Measurements from ENCODE around the gene NOXRED1. TPM values are rescaled to one million over a fixed set of nuclear protein-coding genes. Genes with fewer than 3 reads are reported as not detected.

The NOXRED1 gene, protein sequence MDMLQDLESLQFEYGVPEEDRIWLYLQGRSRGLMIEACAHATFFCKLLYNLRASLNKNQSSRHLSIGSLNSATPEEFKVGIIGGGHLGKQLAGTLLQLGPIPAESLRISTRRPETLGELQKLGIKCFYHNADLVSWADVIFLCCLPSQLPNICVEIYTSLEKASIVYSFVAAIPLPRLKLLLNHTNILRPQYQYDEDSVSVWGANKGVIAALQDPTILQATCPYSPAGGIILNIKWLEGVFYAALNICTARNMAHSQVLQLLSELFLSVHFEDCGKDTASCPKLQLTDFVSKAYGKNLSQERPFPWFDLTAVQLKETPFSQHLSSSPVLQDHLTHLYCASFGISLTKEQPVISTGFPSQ
- polyA plus RNA-seq (2013): 0.84 TPM

DNA sequence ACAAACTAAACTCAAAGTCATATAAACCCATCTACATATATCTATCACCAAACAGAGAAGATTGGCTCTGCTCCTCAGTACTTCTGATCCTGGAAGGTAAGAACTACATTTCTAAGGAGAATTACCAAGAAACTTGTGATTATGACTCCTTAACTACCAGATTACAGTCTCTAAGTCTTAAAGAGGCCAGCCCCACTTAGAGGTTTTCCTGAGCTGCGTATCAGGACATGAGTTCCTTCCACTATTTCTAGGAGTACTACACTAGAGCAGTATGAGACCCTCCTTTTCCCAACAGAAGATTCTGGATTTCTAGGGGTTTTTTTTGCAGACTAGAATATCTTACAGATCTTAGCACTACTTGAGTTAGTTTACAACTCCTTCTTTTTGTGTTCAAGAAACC is at the start of gene NOXRED1:
TSS of gene NOXRED1 (minus strand) at position 101 of the 400 bp plus-strand sequence. CDS start 634 bp downstream, outside the sequence.
- H3K4me3 ChIP-seq (ENCODE audit: control insufficient read depth in 1 of 7, extremely low read depth in 1 of 7, insufficient read depth in 4 of 7, low read depth in 2 of 7, low read length in 6 of 7): no peak within 1 kb of the TSS
- H3K27ac ChIP-seq (ENCODE audit: insufficient read depth in 1 of 2, low read depth in 1 of 2, low read length in 2 of 2, poor library complexity in 1 of 2, severe bottlenecking in 2 of 2): no peak within 1 kb of the TSS
- WGBS (ENCODE audit: insufficient coverage): 100% methylated on average over 1 of the region's 1 CpG
- H3K9me3 ChIP-seq (ENCODE audit: control extremely low read depth in 1 of 5, control insufficient read depth in 4 of 5, insufficient read depth in 2 of 5, low read depth in 1 of 5, low read length in 4 of 5): peaks cover 3 to 33% (median 13%) of the 10 kb centered on the region in 5 experiments
- CTCF ChIA-PET: no interaction called here
- peaks cover 0 to 2% (median 0%) of the 10 kb centered on the region in 4 experiments for H3K4me1 ChIP-seq (ENCODE audit: control extremely low read depth in 1 of 4, control insufficient read depth in 4 of 4, insufficient read depth in 4 of 4, low read length in 3 of 4)
- H3K36me3 ChIP-seq (ENCODE audit: control insufficient read depth in 4 of 4, insufficient read depth in 4 of 4, low read length in 3 of 4): peaks cover 36 to 79% (median 55%) of the 10 kb centered on the region in 4 experiments
- H3K27me3 ChIP-seq (replicated peaks in 2 of 5; ENCODE audit: control insufficient read depth in 4 of 5, insufficient read depth in 5 of 5, low read length in 4 of 5): no peaks in the 10 kb centered on the region
- no peak for DNase-seq
- POLR2A ChIA-PET: no interaction called here

DNA sequence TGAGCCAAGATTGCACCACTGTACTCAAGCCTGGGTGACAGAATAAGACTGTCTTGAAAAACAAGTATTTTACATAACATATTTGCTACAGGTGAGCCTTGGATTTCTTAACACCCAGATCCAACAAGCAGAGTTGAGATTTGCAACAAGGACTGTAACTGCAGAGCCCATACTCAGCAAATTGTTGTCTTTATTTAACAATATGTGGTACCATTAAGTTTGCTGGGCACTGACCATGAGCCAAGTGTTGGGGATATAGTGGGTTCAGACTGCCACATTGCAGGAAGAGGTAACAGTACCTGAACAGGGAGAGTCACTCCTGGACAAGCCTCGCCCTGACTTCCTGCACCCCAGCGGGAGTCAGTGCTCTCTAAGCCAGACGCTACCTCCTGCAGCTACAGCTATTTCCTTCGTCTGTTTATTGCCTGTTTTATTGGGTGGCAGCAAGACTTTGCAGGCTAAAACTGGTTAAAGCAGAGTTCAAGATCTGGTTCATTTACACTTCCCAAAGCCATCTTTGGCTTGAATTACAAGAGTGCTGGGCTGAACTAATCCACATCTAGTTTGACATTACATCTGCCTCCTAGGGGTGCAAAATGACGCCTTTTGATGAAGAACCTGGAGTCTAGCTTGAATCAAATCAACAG is 47.0 kb upstream of the NOXRED1 start:
- Histone ChIP-seq H3K27me3 (replicated peaks in 2 of 5; ENCODE audit: control insufficient read depth in 4 of 5, insufficient read depth in 5 of 5, low read length in 4 of 5) (no peaks in the 10 kb centered on the region), H3K27ac (ENCODE audit: insufficient read depth in 1 of 2, low read depth in 1 of 2, low read length in 2 of 2, poor library complexity in 1 of 2, severe bottlenecking in 2 of 2) (no peak overlapping the region), H3K36me3 (ENCODE audit: control insufficient read depth in 4 of 4, insufficient read depth in 4 of 4, low read length in 3 of 4) (peaks cover 8 to 42% (median 31%) of the 10 kb centered on the region in 4 experiments), H3K4me3 (ENCODE audit: control insufficient read depth in 1 of 7, extremely low read depth in 1 of 7, insufficient read depth in 4 of 7, low read depth in 2 of 7, low read length in 6 of 7) (no peak overlapping the region), H3K4me1 (ENCODE audit: control extremely low read depth in 1 of 4, control insufficient read depth in 4 of 4, insufficient read depth in 4 of 4, low read length in 3 of 4) (no peaks in the 10 kb centered on the region), H3K9me3 (ENCODE audit: control extremely low read depth in 1 of 5, control insufficient read depth in 4 of 5, insufficient read depth in 2 of 5, low read depth in 1 of 5, low read length in 4 of 5) (no peaks in the 10 kb centered on the region)
- DNase-seq: no peak
- ChIA-PET CTCF (interaction anchor here (1.3 to 1.6 kb wide), 2 partner anchors 8 to 10 kb away, joined by 3 read pairs; no protein-coding TSS in a partner anchor), POLR2A (no interaction called here)
- WGBS (ENCODE audit: insufficient coverage): 97% methylated on average over 4 of the region's 5 CpGs

DNA sequence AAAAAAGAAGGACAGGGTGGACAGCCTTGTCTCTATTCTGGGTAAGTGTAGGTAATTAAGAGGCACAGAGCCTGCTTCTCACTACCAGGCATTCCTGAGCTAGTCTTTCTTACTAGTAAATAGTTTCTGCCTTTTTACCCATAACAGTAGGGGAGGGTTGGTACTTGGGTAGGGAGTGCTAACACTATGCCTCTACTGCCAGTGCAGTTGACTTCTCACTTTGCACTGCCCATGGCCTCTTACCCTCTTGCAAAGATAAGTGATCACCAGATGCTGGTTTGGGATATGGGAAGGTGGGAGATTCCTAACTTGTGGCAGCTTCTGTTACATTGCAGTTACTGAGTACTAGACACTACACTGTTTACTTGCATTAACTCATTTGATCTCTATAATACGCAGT is 46.2 kb upstream of the NOXRED1 start:
- POLR2A ChIA-PET: no interaction called here
- DNase-seq: no peak
- H3K4me1 ChIP-seq (ENCODE audit: control extremely low read depth in 1 of 4, control insufficient read depth in 4 of 4, insufficient read depth in 4 of 4, low read length in 3 of 4): no peaks in the 10 kb centered on the region
- no CpG with 5 or more reads among the region's 1 CpG for WGBS (ENCODE audit: insufficient coverage)
- CTCF ChIA-PET: interaction anchor here (1.3 to 1.6 kb wide), 2 partner anchors 9 to 10 kb away, joined by 3 read pairs; no protein-coding TSS in a partner anchor
- no peaks in the 10 kb centered on the region for H3K9me3 ChIP-seq (ENCODE audit: control extremely low read depth in 1 of 5, control insufficient read depth in 4 of 5, insufficient read depth in 2 of 5, low read depth in 1 of 5, low read length in 4 of 5)
- H3K27me3 ChIP-seq (replicated peaks in 2 of 5; ENCODE audit: control insufficient read depth in 4 of 5, insufficient read depth in 5 of 5, low read length in 4 of 5): no peaks in the 10 kb centered on the region
- H3K27ac ChIP-seq (ENCODE audit: insufficient read depth in 1 of 2, low read depth in 1 of 2, low read length in 2 of 2, poor library complexity in 1 of 2, severe bottlenecking in 2 of 2): no peak overlapping the region
- H3K36me3 ChIP-seq (ENCODE audit: control insufficient read depth in 4 of 4, insufficient read depth in 4 of 4, low read length in 3 of 4): peaks cover 11 to 50% (median 39%) of the 10 kb centered on the region in 4 experiments
- no peak overlapping the region for H3K4me3 ChIP-seq (ENCODE audit: control insufficient read depth in 1 of 7, extremely low read depth in 1 of 7, insufficient read depth in 4 of 7, low read depth in 2 of 7, low read length in 6 of 7)

DNA sequence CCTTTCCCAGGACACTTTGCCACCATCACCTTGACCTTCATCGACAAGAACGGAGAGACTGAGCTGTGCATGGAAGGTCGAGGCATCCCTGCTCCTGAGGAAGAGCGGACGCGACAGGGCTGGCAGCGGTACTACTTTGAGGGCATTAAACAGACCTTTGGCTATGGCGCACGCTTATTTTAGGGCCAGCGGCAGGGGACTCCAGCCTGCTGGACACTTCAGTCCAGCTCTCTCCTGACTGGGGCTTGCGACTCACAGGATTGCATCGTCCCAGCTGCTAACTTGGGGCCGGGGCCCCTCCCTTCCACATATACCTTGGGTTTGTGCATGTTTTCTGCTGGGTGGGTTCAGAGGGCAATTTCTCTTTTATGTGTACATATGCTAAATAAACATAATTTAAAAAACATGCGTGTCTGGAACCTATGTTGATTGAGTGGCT is 45.8 kb upstream of the NOXRED1 start:
- peaks cover 11 to 55% (median 42%) of the 10 kb centered on the region in 4 experiments for H3K36me3 ChIP-seq (ENCODE audit: control insufficient read depth in 4 of 4, insufficient read depth in 4 of 4, low read length in 3 of 4)
- 96% methylated on average over 10 of the region's 14 CpGs for WGBS (ENCODE audit: insufficient coverage)
- ChIA-PET CTCF (interaction anchor here (1.3 to 1.6 kb wide), 2 partner anchors 9 to 10 kb away, joined by 3 read pairs; no protein-coding TSS in a partner anchor), POLR2A (no interaction called here)
- no peak for DNase-seq
- no peak overlapping the region for H3K4me3 ChIP-seq (ENCODE audit: control insufficient read depth in 1 of 7, extremely low read depth in 1 of 7, insufficient read depth in 4 of 7, low read depth in 2 of 7, low read length in 6 of 7)
- H3K9me3 ChIP-seq (ENCODE audit: control extremely low read depth in 1 of 5, control insufficient read depth in 4 of 5, insufficient read depth in 2 of 5, low read depth in 1 of 5, low read length in 4 of 5): no peaks in the 10 kb centered on the region
- no peaks in the 10 kb centered on the region for H3K4me1 ChIP-seq (ENCODE audit: control extremely low read depth in 1 of 4, control insufficient read depth in 4 of 4, insufficient read depth in 4 of 4, low read length in 3 of 4)
- H3K27ac ChIP-seq (ENCODE audit: insufficient read depth in 1 of 2, low read depth in 1 of 2, low read length in 2 of 2, poor library complexity in 1 of 2, severe bottlenecking in 2 of 2): no peak overlapping the region
- no peaks in the 10 kb centered on the region for H3K27me3 ChIP-seq (replicated peaks in 2 of 5; ENCODE audit: control insufficient read depth in 4 of 5, insufficient read depth in 5 of 5, low read length in 4 of 5)

DNA sequence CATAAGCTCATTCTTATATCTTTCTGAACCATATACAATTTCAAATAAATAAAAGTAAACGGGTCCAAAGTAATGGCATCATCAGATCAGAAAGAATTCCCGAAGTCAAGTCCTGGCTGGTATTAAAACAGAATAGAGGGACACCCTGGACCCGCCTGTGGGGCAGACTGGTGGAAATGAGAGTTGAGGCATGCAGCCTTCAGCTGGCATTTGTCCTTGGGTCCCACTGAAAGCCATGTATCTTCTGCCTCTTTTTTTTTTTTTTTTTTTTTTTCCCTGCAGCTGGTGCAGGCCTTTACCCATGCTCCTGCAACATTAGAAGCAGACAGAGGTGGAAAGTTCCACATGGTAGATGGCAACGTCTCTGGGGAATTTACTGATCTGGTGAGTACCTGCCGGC is 44.5 kb upstream of the NOXRED1 start:
- no peak overlapping the region for H3K27ac ChIP-seq (ENCODE audit: insufficient read depth in 1 of 2, low read depth in 1 of 2, low read length in 2 of 2, poor library complexity in 1 of 2, severe bottlenecking in 2 of 2)
- WGBS (ENCODE audit: insufficient coverage): 95% methylated on average over 2 of the region's 5 CpGs
- H3K27me3 ChIP-seq (replicated peaks in 2 of 5; ENCODE audit: control insufficient read depth in 4 of 5, insufficient read depth in 5 of 5, low read length in 4 of 5): no peaks in the 10 kb centered on the region
- CTCF ChIA-PET: interaction anchor here (0.5 to 1.9 kb wide), 2 partner anchors 16 to 54 kb away, joined by 3 read pairs; no protein-coding TSS in a partner anchor
- POLR2A ChIA-PET: no interaction called here
- H3K4me3 ChIP-seq (ENCODE audit: control insufficient read depth in 1 of 7, extremely low read depth in 1 of 7, insufficient read depth in 4 of 7, low read depth in 2 of 7, low read length in 6 of 7): no peak overlapping the region
- H3K9me3 ChIP-seq (ENCODE audit: control extremely low read depth in 1 of 5, control insufficient read depth in 4 of 5, insufficient read depth in 2 of 5, low read depth in 1 of 5, low read length in 4 of 5): no peaks in the 10 kb centered on the region
- peaks cover 14 to 65% (median 51%) of the 10 kb centered on the region in 4 experiments for H3K36me3 ChIP-seq (ENCODE audit: control insufficient read depth in 4 of 4, insufficient read depth in 4 of 4, low read length in 3 of 4)
- no peak for DNase-seq
- no peaks in the 10 kb centered on the region for H3K4me1 ChIP-seq (ENCODE audit: control extremely low read depth in 1 of 4, control insufficient read depth in 4 of 4, insufficient read depth in 4 of 4, low read length in 3 of 4)

DNA sequence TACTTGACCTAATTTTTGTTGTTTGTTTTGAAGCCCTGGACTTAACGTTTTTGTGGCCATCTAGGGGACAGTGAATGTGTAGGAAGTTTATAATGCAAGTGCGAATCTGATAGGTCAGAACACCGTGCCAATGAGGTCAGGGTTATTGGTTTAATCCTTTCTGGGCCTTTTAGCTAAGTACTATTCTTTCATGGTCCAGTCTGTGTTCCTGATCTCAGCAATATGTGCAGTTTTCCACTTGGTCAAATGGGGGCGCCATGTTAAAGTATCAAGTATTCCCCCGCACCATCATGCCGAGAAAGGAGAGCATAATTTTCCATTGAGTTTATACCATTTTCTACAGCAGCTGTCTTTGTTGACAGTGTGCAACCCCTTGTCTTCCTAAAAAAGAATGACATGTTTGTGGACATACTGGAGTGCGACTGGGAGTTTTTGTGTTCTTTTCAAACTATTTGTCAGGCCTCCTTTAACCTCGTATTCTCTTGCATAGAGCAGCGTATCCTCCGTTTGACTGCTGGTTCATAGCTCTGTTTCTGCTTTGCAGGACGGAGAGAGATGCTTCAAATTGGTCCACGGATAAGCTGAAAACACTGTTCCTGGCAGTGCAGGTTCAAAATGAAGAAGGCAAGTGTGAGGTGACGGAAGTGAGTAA is 35.9 kb upstream of the NOXRED1 start:
- peak overlapping the region in 6 of 7 experiments; percentile 94 to 100 (median 96) for H3K4me3 ChIP-seq (ENCODE audit: control insufficient read depth in 1 of 7, extremely low read depth in 1 of 7, insufficient read depth in 4 of 7, low read depth in 2 of 7, low read length in 6 of 7)
- H3K9me3 ChIP-seq (ENCODE audit: control extremely low read depth in 1 of 5, control insufficient read depth in 4 of 5, insufficient read depth in 2 of 5, low read depth in 1 of 5, low read length in 4 of 5): no peaks in the 10 kb centered on the region
- POLR2A ChIA-PET: interaction anchor here (1.1 kb wide), 1 partner anchor 88 kb away, joined by 3 read pairs; no protein-coding TSS in a partner anchor
- WGBS (ENCODE audit: insufficient coverage): 64% methylated on average over 10 of the region's 13 CpGs
- H3K36me3 ChIP-seq (ENCODE audit: control insufficient read depth in 4 of 4, insufficient read depth in 4 of 4, low read length in 3 of 4): peaks cover 8 to 43% (median 36%) of the 10 kb centered on the region in 4 experiments
- H3K4me1 ChIP-seq (ENCODE audit: control extremely low read depth in 1 of 4, control insufficient read depth in 4 of 4, insufficient read depth in 4 of 4, low read length in 3 of 4): peaks cover 9 to 23% (median 20%) of the 10 kb centered on the region in 4 experiments
- H3K27ac ChIP-seq (ENCODE audit: insufficient read depth in 1 of 2, low read depth in 1 of 2, low read length in 2 of 2, poor library complexity in 1 of 2, severe bottlenecking in 2 of 2): peak overlapping the region in 1 of 2 experiments; percentile 92
- peak; percentile 82 to 90 (median 86) for DNase-seq
- CTCF ChIA-PET: interaction anchor here (0.7 to 4.2 kb wide), 24 partner anchors 10 to 341 kb away, joined by 3 to 48 read pairs (median 3); partner anchors contain the start of genes ADCK1 and SPTLC2
- no peaks in the 10 kb centered on the region for H3K27me3 ChIP-seq (replicated peaks in 2 of 5; ENCODE audit: control insufficient read depth in 4 of 5, insufficient read depth in 5 of 5, low read length in 4 of 5)

Data from common myeloid progenitor, CD34-positive (primary cell).